Karpas-422 (cell line): ENCODE results near the gene ARHGAP10. TPM values are rescaled to one million over a fixed set of nuclear protein-coding genes. Genes with fewer than 3 reads are reported as not detected.

Source experiments
- DNase-seq: peaks from one replicate; pipeline ENCODE4 v3.0.0-alpha.2; 2015
- H2AFZ ChIP-seq: fragments of 200-600 bp; sonication (generic); 2 replicates; pipeline ENCODE4 v1.6.1; 2014; ENCODE audit warnings: antibody characterized with exemption, low read length, mixed read lengths
- H3K27ac ChIP-seq: fragments of 200-600 bp; sonication (generic); 2 replicates; pipeline ENCODE4 v1.5.1; 2014; ENCODE audit warnings: mild to moderate bottlenecking, low read length, moderate library complexity
- H3K27me3 ChIP-seq: fragments of 200-600 bp; sonication (generic); 2 replicates; pipeline ENCODE4 v1.6.1; 2014; ENCODE audit warnings: low read length, mixed read lengths
- H3K36me3 ChIP-seq: fragments of 200-600 bp; sonication (generic); 2 replicates; pipeline ENCODE4 v1.6.1; 2014; ENCODE audit warnings: low read length, mixed read lengths; ENCODE audit not compliant: insufficient read depth
- H3K4me1 ChIP-seq: fragments of 200-600 bp; sonication (generic); 2 replicates; pipeline ENCODE4 v1.6.1; 2014; ENCODE audit warnings: mild to moderate bottlenecking, low read length, mixed read lengths
- H3K4me2 ChIP-seq: fragments of 200-600 bp; sonication (generic); 2 replicates; pipeline ENCODE4 v1.6.1; 2014; ENCODE audit warnings: low read length, low read depth, mild to moderate bottlenecking; ENCODE audit not compliant: poor library complexity, severe bottlenecking
- H3K4me3 ChIP-seq: fragments of 200-600 bp; sonication (generic); 2 replicates; pipeline ENCODE4 v1.5.1; 2014; ENCODE audit warnings: mild to moderate bottlenecking, antibody characterized with exemption, low read length, mixed read lengths
- H3K79me2 ChIP-seq: fragments of 200-600 bp; sonication (generic); 2 replicates; pipeline ENCODE4 v1.6.1; 2014; ENCODE audit warnings: mild to moderate bottlenecking, low read length, mixed read lengths
- H3K9ac ChIP-seq: fragments of 200-600 bp; sonication (generic); 2 replicates; pipeline ENCODE4 v1.6.0; 2014; ENCODE audit warnings: low read length
- H3K9me2 ChIP-seq: fragments of 200-600 bp; sonication (generic), shearing (Covaris generic); replicated peaks from 2 replicates; pipeline ENCODE4 v1.6.0; 2014; ENCODE audit warnings: mild to moderate bottlenecking, low read length, moderate library complexity; ENCODE audit not compliant: insufficient read depth
- H3K9me3 ChIP-seq: fragments of 300-700, 200-600 bp; sonication (generic); 2 replicates; pipeline ENCODE4 v1.6.1; 2014; ENCODE audit warnings: low read length, mixed read lengths
- H4K20me1 ChIP-seq: fragments of 200-600 bp; sonication (generic); 2 replicates; pipeline ENCODE4 v1.6.1; 2014; ENCODE audit warnings: mild to moderate bottlenecking, antibody characterized with exemption, low read length, low read depth; ENCODE audit not compliant: insufficient read depth
- total RNA-seq: library from RNA; depleted of rRNA; stranded (reverse); fragments of >200 nt; shearing (Covaris generic); gene quantifications from 2 replicates; pipeline ENCODE4 v1.2.3, GENCODE V29; 2014; ENCODE audit warnings: low replicate concordance

ARHGAP10 gene
- total RNA-seq, 1 experiment from 2014 or later = 0.41 TPM

DNA sequence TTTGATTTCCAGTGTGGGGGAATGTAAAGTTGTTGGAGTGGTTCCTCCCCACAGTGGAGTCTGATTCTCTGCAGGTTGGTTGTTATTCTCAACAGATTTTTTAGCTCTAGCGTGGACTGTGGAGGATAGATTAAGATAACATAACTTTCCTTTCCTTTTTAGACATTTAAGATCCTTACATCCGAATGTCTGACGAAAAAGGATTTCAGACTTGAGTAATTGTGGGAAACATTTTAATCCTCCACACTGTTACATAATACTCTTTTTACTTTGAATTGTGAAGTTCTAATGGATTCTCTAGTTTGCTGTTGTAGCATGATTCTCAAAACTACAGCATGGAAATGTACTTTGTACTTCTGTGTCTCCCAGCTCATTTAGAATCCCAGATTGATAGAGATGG is 107.8 kb downstream of the ARHGAP10 start:
- H3K27ac ChIP-seq = no peak overlapping the region
- H4K20me1 ChIP-seq = no peaks in the 10 kb centered on the region
- no peaks in the 10 kb centered on the region for H3K9me2 ChIP-seq
- H3K4me1 ChIP-seq = no peaks in the 10 kb centered on the region
- H3K4me3 ChIP-seq = no peak overlapping the region
- no peaks in the 10 kb centered on the region for H3K79me2 ChIP-seq
- no peak overlapping the region for H3K9ac ChIP-seq
- H3K36me3 ChIP-seq = no peaks in the 10 kb centered on the region
- H3K9me3 ChIP-seq = no peaks in the 10 kb centered on the region
- no peak for DNase-seq
- H3K27me3 ChIP-seq = no peaks in the 10 kb centered on the region
- H3K4me2 ChIP-seq = no peak overlapping the region
- no peak overlapping the region for H2AFZ ChIP-seq

DNA sequence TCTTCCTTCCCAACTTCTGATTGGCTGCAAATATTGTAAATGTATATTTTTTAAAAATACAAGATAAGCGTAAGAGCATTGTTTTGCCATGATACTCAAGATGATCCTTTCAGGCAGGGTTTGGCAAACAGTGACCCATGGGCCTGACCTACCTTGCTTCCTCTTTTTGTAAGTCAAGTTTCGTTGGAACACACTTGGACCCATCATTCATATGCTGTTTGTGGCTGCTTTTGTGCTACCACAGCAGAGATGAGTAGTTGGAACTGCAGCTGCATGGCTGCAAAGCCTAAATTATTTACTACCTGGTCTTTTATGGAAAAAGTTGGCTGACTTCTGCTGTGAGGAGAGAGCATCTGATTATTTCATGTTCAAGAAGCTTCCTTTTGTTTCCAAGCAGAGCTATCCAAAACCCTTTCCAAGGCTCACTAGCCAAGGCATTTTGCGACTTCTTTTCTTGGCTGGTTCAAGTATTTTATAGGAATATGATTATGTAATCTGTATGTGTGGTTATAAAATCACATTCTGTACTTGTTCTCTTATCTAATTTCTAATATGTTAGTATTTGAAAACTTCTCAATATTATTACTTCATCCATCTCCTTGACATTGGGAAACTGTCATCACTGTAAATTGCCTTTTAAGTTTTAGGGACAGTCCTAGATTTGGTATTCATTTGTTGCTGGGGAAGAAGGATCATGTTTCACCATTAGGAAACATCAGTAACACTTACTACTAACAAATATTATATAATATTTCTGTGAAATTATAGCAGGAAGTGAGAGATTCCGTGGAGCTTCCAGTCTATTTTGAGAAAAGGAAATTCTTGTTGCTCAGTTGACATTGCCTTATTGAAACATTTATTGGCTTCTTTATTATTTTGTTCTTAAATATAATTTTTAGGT is 109.2 kb downstream of the ARHGAP10 start:
- no peak overlapping the region for H3K4me3 ChIP-seq
- no peak overlapping the region for H3K9ac ChIP-seq
- H4K20me1 ChIP-seq = no peaks in the 10 kb centered on the region
- H3K9me2 ChIP-seq = no peaks in the 10 kb centered on the region
- no peak overlapping the region for H3K4me2 ChIP-seq
- H3K27ac ChIP-seq = no peak overlapping the region
- H3K79me2 ChIP-seq = no peaks in the 10 kb centered on the region
- no peaks in the 10 kb centered on the region for H3K4me1 ChIP-seq
- H3K27me3 ChIP-seq = no peaks in the 10 kb centered on the region
- H2AFZ ChIP-seq = no peak overlapping the region
- no peak for DNase-seq
- H3K9me3 ChIP-seq = no peaks in the 10 kb centered on the region
- H3K36me3 ChIP-seq = no peaks in the 10 kb centered on the region

DNA sequence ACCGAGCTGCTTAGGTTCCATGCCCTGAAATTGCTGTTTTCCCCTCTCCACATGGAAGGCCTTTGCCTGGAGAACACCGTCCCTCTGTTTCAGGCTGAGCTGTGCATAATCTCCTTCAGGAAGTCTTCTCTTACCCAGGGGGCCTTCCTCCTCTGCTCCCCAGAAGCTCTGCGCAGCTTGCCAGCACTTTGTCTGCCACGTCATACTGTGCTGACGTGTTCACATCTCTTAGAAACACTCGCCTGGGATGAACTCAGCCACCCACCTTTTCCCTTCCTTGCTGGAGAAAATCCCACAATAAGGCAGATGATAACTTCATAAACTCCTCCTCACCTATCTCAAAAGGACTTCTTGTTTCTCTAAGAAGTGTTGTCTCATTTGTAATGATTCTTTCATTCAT is 110.7 kb downstream of the ARHGAP10 start:
- H3K4me3 ChIP-seq = no peak overlapping the region
- H3K27me3 ChIP-seq = no peaks in the 10 kb centered on the region
- H3K79me2 ChIP-seq = no peaks in the 10 kb centered on the region
- H3K9me3 ChIP-seq = no peaks in the 10 kb centered on the region
- H3K9ac ChIP-seq = no peak overlapping the region
- H3K4me1 ChIP-seq = no peaks in the 10 kb centered on the region
- H2AFZ ChIP-seq = no peak overlapping the region
- no peaks in the 10 kb centered on the region for H3K36me3 ChIP-seq
- no peak for DNase-seq
- no peak overlapping the region for H3K27ac ChIP-seq
- no peaks in the 10 kb centered on the region for H4K20me1 ChIP-seq
- no peaks in the 10 kb centered on the region for H3K9me2 ChIP-seq
- H3K4me2 ChIP-seq = no peak overlapping the region

- H3K27ac ChIP-seq = no peak overlapping the region
- no peaks in the 10 kb centered on the region for H3K27me3 ChIP-seq
- no peak overlapping the region for H3K4me2 ChIP-seq
- H3K4me3 ChIP-seq = no peak overlapping the region
- H3K4me1 ChIP-seq = no peaks in the 10 kb centered on the region
- H3K9ac ChIP-seq = no peak overlapping the region
- no peaks in the 10 kb centered on the region for H3K9me3 ChIP-seq
- H2AFZ ChIP-seq = no peak overlapping the region
- no peaks in the 10 kb centered on the region for H3K79me2 ChIP-seq
- H3K36me3 ChIP-seq = no peaks in the 10 kb centered on the region
- peak; percentile 75 for DNase-seq
- H3K9me2 ChIP-seq = no peaks in the 10 kb centered on the region
- no peaks in the 10 kb centered on the region for H4K20me1 ChIP-seq
Measured at GRCh38 chr4:147843162-147843561, 111.3 kb downstream of the ARHGAP10 start.

GRCh38 chr4:147844781-147845180 is 112.9 kb downstream of the ARHGAP10 start:
- no peak overlapping the region for H3K9ac ChIP-seq
- H3K9me3 ChIP-seq = no peaks in the 10 kb centered on the region
- DNase-seq = no peak
- no peaks in the 10 kb centered on the region for H3K27me3 ChIP-seq
- no peaks in the 10 kb centered on the region for H4K20me1 ChIP-seq
- H3K27ac ChIP-seq = no peak overlapping the region
- no peaks in the 10 kb centered on the region for H3K9me2 ChIP-seq
- no peak overlapping the region for H2AFZ ChIP-seq
- no peak overlapping the region for H3K4me3 ChIP-seq
- H3K79me2 ChIP-seq = no peaks in the 10 kb centered on the region
- H3K4me1 ChIP-seq = no peaks in the 10 kb centered on the region
- no peaks in the 10 kb centered on the region for H3K36me3 ChIP-seq
- no peak overlapping the region for H3K4me2 ChIP-seq

DNA sequence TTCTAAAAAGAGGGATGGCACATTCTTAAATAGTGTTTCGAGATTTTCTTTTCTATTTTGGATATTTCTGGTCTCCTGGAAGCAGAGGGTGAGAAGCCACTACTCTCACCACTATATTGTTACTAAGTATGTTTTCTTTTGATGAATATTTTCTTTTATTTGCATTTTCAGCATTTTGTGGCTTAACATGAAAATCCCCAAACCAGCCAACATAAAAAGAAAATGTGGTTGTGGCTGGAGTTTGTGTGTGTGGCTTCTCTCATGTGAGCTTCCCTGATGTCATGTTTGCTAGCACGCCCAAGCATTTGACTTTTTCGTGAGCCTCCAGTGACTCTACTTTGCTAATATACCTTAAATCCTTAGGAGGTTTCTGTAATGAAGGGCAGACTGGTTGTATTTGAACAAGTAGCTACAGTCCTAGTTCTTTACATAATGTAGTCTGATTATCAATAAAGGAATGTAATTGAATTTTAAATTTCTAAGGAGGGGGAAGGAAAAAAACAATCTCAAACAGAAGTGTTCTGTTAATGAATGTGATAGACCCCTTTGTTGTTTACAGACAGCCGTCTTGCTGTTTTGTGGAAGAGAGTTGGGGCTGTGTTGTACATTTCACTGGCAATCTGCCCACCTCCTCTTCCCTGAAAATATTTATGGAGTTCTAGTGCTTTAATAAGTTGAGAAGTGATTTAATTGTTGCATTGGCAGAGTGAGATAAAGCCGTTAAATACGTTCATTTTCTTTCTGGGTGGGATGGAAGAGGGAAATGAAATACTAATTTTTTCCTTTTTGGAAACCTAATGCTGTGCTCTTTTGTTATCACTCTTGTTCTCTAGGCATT is 114.6 kb downstream of the ARHGAP10 start:
- Histone ChIP-seq H3K27me3 (no peaks in the 10 kb centered on the region), H3K4me2 (no peak overlapping the region), H3K79me2 (no peaks in the 10 kb centered on the region), H3K9me3 (no peaks in the 10 kb centered on the region), H3K9me2 (no peaks in the 10 kb centered on the region), H3K4me1 (no peaks in the 10 kb centered on the region), H2AFZ (no peak overlapping the region), H3K27ac (no peak overlapping the region), H3K4me3 (no peak overlapping the region), H3K36me3 (no peaks in the 10 kb centered on the region), H4K20me1 (no peaks in the 10 kb centered on the region), H3K9ac (no peak overlapping the region)
- DNase-seq = no peak

DNA sequence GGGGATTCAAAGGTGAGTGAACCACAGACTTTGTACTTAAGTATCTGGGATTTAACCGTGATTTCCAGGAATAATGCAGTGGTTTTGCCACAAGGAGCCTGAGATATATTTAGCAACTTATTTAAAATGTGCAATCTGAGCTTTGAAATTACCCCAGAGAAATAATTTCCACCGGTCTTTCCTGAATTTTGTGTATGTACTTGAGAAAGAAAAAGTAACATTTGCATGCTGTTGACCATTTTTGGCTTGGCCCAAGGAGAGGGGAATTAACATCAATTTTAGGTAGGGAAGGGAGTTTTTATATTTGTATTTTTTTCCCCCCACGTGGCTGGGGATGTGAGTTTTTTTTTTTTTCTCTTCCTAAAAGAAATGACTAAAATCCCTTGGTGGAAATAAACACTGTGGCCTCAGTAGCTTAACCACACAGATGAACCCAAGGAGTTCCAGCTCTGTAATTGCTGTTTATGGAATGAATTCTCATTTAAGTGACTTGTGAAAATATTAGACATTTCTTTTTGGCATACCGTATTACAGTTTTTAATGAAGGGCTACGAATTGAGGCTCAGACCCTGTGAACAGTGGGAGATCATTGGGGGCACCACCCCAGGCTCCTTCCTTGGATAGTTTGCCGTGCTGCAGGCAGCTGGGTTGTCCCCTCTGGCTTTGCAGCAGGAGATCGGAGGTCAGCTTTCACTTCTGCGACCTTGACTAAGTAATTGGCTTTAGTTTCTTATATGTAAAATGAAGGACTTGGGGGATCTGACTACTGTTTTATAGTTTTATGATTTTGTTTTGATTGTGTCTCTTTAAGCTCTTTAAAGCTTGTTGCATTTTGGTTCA is 116.1 kb downstream of the ARHGAP10 start:
- Histone ChIP-seq H3K79me2 (no peaks in the 10 kb centered on the region), H3K9ac (no peak overlapping the region)

More for the DNA sequence above, 116.1 kb downstream of the ARHGAP10 start:
- H3K27me3 ChIP-seq = no peaks in the 10 kb centered on the region
- H3K9me2 ChIP-seq = no peaks in the 10 kb centered on the region
- H3K27ac ChIP-seq = no peak overlapping the region
- no peak overlapping the region for H3K4me3 ChIP-seq
- H2AFZ ChIP-seq = no peak overlapping the region
- H3K4me2 ChIP-seq = no peak overlapping the region
- H4K20me1 ChIP-seq = no peaks in the 10 kb centered on the region
- no peaks in the 10 kb centered on the region for H3K9me3 ChIP-seq
- no peaks in the 10 kb centered on the region for H3K36me3 ChIP-seq
- no peak for DNase-seq
- H3K4me1 ChIP-seq = no peaks in the 10 kb centered on the region
